ENCODE measurements around the gene PGC.

The PGC gene

DNA sequence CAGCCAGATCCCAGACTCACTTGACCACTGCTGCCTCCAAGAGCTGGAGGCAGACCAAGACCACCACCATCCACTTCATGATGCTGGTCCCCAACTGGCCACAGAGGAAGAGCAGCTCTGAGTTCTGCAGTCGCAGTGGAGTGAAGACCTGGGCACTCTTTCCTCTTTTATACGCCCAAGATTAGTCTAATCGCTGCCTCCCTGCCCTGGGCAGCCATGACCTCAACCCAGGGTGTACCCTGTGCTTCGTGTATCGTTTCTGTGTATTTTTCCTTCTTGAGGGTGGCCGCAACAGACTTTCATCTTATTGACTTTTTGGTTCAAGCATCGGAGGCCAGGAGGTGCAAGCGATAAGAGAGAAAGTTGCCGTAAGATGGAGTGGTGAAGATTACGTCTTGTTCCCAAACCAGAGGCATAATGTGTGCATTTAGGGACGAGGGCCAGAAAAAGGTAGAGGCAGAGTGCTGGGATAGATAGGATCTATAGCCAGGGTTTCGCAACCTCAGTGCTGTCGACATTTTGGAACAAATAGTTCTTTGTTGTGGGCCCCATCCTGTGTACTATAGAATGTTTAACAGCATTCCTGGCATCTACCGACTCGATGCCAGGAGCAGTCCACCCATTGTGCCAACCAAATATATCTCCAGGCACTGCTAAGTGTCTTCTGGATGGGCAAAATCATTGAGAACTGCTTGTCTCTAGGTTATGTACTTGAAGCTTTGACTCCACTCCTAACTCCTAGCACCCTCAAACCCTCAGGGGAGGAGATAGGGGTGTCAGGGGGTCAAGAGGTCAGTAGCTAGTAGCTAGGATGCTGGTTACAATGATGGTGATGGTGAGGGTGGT lies at the start of gene PGC:
PGC (minus strand) TSS at position 142 of the 846 bp plus-strand sequence; CDS start at position 79, 63 bp downstream.
- ATAC-seq (ENCODE audit: low read depth) (peak; percentile 61), DNase-seq (ENCODE audit: low spot score) (no peak)
- Histone ChIP-seq H3K9me3 (ENCODE audit: severe bottlenecking) (no peaks in the 10 kb centered on the region), H3K4me3 (ENCODE audit: severe bottlenecking) (no peak within 1 kb of the TSS), H3K27me3 (ENCODE audit: insufficient read depth, poor library complexity, severe bottlenecking) (no peaks in the 10 kb centered on the region), H3K36me3 (ENCODE audit: low read depth) (no peaks in the 10 kb centered on the region), H3K27ac (ENCODE audit: poor library complexity, severe bottlenecking) (no peak within 1 kb of the TSS), H3K4me1 (ENCODE audit: insufficient read depth, poor library complexity, severe bottlenecking) (peaks cover 3% of the 10 kb centered on the region)
- TF ChIP-seq CTCF (IDR thresholded peaks at IDR 0.05; ENCODE audit: poor library complexity, severe bottlenecking), result no peak

DNA sequence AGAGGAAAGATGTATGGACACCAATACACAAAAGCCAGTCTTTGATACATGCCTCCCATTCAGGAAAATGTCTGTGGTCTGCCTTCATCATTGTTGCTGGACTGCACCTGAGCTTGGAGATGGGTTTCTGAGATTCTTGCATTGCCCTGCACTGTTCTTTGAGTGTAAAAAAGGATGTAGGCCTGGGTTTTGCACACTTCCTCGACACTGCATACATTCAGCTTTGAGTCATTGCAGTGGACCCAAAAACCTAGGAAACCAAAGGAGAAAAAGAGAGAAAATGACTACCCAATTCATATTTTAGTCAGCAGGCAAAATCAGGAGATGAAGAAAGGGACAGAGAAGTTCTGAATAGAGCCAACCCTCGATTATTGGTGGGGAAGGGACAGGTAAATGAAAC lies 49.3 kb upstream of the PGC start:
- H3K36me3 ChIP-seq (ENCODE audit: low read depth), result peaks cover 22% of the 10 kb centered on the region
- H3K9me3 ChIP-seq (ENCODE audit: severe bottlenecking), result no peaks in the 10 kb centered on the region
- H3K27ac ChIP-seq (ENCODE audit: poor library complexity, severe bottlenecking), result no peak overlapping the region
- no peaks in the 10 kb centered on the region for H3K4me1 ChIP-seq (ENCODE audit: insufficient read depth, poor library complexity, severe bottlenecking)
- no peaks in the 10 kb centered on the region for H3K27me3 ChIP-seq (ENCODE audit: insufficient read depth, poor library complexity, severe bottlenecking)
- ATAC-seq (ENCODE audit: low read depth), result no peak
- no peak overlapping the region for H3K4me3 ChIP-seq (ENCODE audit: severe bottlenecking)
- TF ChIP-seq CTCF (IDR thresholded peaks at IDR 0.05; ENCODE audit: poor library complexity, severe bottlenecking), result no peak
- DNase-seq (ENCODE audit: low spot score), result no peak

DNA sequence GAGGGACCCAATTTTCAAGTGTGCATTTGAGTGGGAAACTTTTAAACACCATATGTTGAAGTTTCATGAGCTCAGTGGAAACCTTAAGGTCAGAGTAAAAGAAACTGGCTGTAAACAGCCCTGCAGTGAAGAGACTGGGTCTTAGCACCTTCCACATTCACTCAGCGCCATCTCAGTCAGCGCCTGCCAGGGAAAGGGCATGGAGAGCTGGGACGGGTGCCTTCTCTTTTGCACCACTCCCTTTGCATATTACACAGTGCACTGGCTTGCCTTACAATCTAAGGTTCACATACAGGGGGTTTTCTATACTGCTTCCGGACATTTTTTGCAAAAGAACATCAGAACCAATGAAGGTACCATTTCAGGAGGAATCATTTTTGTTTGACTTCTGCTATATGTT lies 44.8 kb upstream of the PGC start:
- TF ChIP-seq CTCF (IDR thresholded peaks at IDR 0.05; ENCODE audit: poor library complexity, severe bottlenecking), result no peak
- H3K36me3 ChIP-seq (ENCODE audit: low read depth), result peaks cover 52% of the 10 kb centered on the region
- peaks cover 8% of the 10 kb centered on the region for H3K4me1 ChIP-seq (ENCODE audit: insufficient read depth, poor library complexity, severe bottlenecking)
- H3K9me3 ChIP-seq (ENCODE audit: severe bottlenecking), result no peaks in the 10 kb centered on the region
- DNase-seq (ENCODE audit: low spot score), result no peak
- no peaks in the 10 kb centered on the region for H3K27me3 ChIP-seq (ENCODE audit: insufficient read depth, poor library complexity, severe bottlenecking)
- ATAC-seq (ENCODE audit: low read depth), result no peak
- H3K27ac ChIP-seq (ENCODE audit: poor library complexity, severe bottlenecking), result no peak overlapping the region
- no peak overlapping the region for H3K4me3 ChIP-seq (ENCODE audit: severe bottlenecking)

DNA sequence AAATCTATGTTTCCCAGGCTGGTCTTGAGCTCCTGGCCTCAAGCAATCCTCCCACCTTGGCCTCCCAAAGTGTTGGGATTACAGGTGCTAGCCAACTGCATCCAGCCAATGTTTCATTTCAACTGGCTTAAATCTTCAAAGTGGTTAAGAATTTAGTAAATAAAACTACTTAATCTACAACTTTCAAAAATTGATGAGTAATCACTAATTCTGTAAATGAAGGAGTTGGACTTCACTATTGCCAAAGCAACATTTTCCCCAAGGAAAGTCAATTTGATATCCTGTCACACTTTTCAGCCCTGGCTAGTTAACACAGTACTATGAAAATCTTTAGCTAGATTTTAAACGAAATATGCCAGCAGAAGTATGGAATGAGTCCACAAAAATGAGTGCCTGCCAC lies 44.1 kb upstream of the PGC start:
- Histone ChIP-seq H3K27ac (ENCODE audit: poor library complexity, severe bottlenecking) (no peak overlapping the region), H3K27me3 (ENCODE audit: insufficient read depth, poor library complexity, severe bottlenecking) (no peaks in the 10 kb centered on the region), H3K36me3 (ENCODE audit: low read depth) (peaks cover 52% of the 10 kb centered on the region), H3K4me3 (ENCODE audit: severe bottlenecking) (no peak overlapping the region), H3K9me3 (ENCODE audit: severe bottlenecking) (no peaks in the 10 kb centered on the region), H3K4me1 (ENCODE audit: insufficient read depth, poor library complexity, severe bottlenecking) (peaks cover 8% of the 10 kb centered on the region)
- DNase-seq (ENCODE audit: low spot score) (no peak), ATAC-seq (ENCODE audit: low read depth) (no peak)
- no peak for TF ChIP-seq CTCF (IDR thresholded peaks at IDR 0.05; ENCODE audit: poor library complexity, severe bottlenecking)

DNA sequence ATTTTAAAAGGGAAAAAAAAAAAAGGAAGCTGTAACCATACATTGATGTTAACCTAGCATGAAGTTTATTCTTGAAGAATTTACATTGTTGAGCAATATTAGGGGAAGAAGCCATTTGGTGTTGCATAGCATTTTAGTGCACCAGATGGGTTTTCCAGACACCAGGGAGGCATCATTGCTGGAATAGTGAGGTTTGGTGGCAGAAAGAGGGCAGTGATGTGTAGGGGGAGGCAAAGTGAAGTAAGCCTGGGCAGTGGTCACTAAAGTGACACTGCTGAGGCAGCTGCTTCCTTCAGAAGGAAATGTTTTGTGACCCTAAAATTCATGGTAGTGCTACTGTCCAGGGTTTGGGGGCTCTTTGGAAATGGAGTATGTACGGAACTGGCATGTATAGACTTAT lies 42.8 kb upstream of the PGC start:
- Histone ChIP-seq H3K36me3 (ENCODE audit: low read depth) (peaks cover 52% of the 10 kb centered on the region), H3K27me3 (ENCODE audit: insufficient read depth, poor library complexity, severe bottlenecking) (no peaks in the 10 kb centered on the region), H3K4me3 (ENCODE audit: severe bottlenecking) (no peak overlapping the region), H3K27ac (ENCODE audit: poor library complexity, severe bottlenecking) (no peak overlapping the region), H3K9me3 (ENCODE audit: severe bottlenecking) (no peaks in the 10 kb centered on the region), H3K4me1 (ENCODE audit: insufficient read depth, poor library complexity, severe bottlenecking) (peaks cover 8% of the 10 kb centered on the region)
- TF ChIP-seq CTCF (IDR thresholded peaks at IDR 0.05; ENCODE audit: poor library complexity, severe bottlenecking), result no peak
- DNase-seq (ENCODE audit: low spot score) (no peak), ATAC-seq (ENCODE audit: low read depth) (no peak)

Data from RWPE2 (cell line).